Stomach (tissue), 4 donors: ENCODE measurements around the gene SLC38A1.

ENCODE experiments used
- EP300 ChIP-seq: sonication (generic); formaldehyde crosslinking; IDR thresholded peaks from one replicate; pipeline ENCODE4 v1.6.1; 2017; ENCODE audit warnings: antibody characterized with exemption
- POLR2A ChIP-seq, 4 donors: fragments of 450-650 bp; IDR thresholded peaks; one replicate each; pipeline ENCODE4 v1.6.1; 2016; ENCODE audit warnings: antibody characterized with exemption in 4 of 4, control low read depth in 2 of 4, mild to moderate bottlenecking in 1 of 4, moderate library complexity in 1 of 4
- POLR2AphosphoS5 ChIP-seq, 3 donors: sonication (generic); formaldehyde crosslinking; IDR thresholded peaks; one replicate each; pipeline ENCODE4 v1.6.1; 2016; ENCODE audit warnings: antibody characterized with exemption in 3 of 3
- TF ChIP-seq, protein P1 (sequence below), 7 experiments: fragments of 450-650 bp in 4 of 7; fragments of 200-600 bp in 3 of 7; sonication (generic) in 3 of 7; IDR thresholded peaks; one replicate each; pipeline ENCODE4 v1.5.1; 2016 to 2019; ENCODE audit warnings: antibody characterized with exemption in 7 of 7, control low read depth in 2 of 7, mild to moderate bottlenecking in 1 of 7

DNA sequence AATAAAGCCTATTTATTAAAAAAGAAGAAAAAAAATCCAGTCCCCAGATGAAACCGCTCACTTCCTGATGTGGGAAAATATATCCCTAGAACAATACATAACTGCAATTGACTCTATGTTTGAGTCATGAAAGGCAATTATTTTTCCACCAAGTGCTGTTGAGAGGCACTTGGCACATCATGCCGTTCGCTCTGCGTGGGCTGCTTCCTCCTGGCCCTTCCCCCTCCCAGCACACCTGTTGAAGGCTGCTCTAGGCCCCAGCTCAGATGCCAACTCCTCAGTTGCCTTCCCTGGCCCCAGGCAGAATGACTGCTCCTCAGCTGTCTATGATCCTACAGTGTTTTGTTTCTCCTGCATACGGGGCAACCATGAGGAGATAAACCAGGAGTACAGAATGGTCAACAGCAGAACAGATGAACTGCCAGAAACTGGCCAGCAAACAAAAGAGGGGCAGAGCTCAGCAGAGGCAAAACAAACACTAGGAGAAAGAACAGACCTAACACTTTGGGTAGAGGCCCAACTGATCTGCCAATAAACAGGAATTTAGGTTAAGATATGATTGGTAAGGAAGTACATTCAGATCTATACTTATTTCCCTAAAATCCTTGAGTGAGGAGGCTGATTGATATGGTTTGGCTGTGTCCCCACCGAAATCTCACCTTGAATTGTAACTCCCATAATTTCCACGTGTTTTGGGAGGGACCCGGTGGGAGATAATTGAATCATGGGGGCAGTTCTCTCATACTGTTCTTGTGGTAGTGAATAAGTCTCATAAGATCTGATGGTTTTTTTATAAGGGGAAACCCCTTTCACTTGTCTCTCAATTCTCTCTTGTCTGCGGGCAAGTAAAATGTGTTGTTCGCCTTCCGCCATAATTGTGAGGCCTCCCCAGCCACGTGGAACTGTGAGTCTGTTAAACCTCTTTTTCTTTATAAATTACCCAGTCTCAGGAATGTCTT, 58.6 kb downstream of the SLC38A1 start:
- no peak for TF ChIP-seq EP300
- TF ChIP-seq, protein P1, sequence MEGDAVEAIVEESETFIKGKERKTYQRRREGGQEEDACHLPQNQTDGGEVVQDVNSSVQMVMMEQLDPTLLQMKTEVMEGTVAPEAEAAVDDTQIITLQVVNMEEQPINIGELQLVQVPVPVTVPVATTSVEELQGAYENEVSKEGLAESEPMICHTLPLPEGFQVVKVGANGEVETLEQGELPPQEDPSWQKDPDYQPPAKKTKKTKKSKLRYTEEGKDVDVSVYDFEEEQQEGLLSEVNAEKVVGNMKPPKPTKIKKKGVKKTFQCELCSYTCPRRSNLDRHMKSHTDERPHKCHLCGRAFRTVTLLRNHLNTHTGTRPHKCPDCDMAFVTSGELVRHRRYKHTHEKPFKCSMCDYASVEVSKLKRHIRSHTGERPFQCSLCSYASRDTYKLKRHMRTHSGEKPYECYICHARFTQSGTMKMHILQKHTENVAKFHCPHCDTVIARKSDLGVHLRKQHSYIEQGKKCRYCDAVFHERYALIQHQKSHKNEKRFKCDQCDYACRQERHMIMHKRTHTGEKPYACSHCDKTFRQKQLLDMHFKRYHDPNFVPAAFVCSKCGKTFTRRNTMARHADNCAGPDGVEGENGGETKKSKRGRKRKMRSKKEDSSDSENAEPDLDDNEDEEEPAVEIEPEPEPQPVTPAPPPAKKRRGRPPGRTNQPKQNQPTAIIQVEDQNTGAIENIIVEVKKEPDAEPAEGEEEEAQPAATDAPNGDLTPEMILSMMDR (IDR thresholded peaks at IDR 0.05): no peak
- no peak for TF ChIP-seq POLR2A (IDR thresholded peaks at IDR 0.05)
- TF ChIP-seq POLR2AphosphoS5 (IDR thresholded peaks at IDR 0.05): peak in 2 of 3 donors; percentile 41 to 62
